ENCODE data around the gene PUSL1. TPM values are rescaled to one million over a fixed set of nuclear protein-coding genes. Genes with fewer than 3 reads are reported as not detected.

PUSL1 gene
- total and polyA plus RNA-seq, 2 of the 13 experiments (the other 11 are each of a cell fraction or from before 2014, with no cell fraction given), result 8.3 to 22.2 TPM

GRCh38 chr1:1280782-1281481 lies 27.5 kb upstream of the PUSL1 start (continued):
- peak; percentile 26 for TF ChIP-seq AGO2 (optimal IDR thresholded peaks at IDR 0.05; ENCODE audit: low read depth, low read length)
- no peak for TF ChIP-seq ZNF761 (CRISPR knock-in tag; conservative IDR thresholded peaks at IDR 0.05)
- no peak for TF ChIP-seq ETV6 (CRISPR knock-in tag; conservative IDR thresholded peaks at IDR 0.05)
- 0 out of 2 replicates have a peak, but pooled peaks have one; percentile 3 for TF ChIP-seq SALL2 (CRISPR knock-in tag; IDR thresholded peaks at IDR 0.05)
- TF ChIP-seq MBD4 (IDR thresholded peaks at IDR 0.05; ENCODE audit: borderline replicate concordance, low read length), result no peak
- no peak for TF ChIP-seq RAD21 (CRISPR knock-in tag; IDR thresholded peaks at IDR 0.05)
- TF ChIP-seq SNAI1 (CRISPR knock-in tag; IDR thresholded peaks at IDR 0.05; ENCODE audit: borderline replicate concordance), result no peak
- TF ChIP-seq TCF12 (IDR thresholded peaks at IDR 0.05), result no peak
- no peak for TF ChIP-seq TCF12 (CRISPR knock-in tag; IDR thresholded peaks at IDR 0.05)
- no peak for TF ChIP-seq SMAD1 (CRISPR knock-in tag; IDR thresholded peaks at IDR 0.05; ENCODE audit: borderline replicate concordance, low read depth)
- no peak for TF ChIP-seq RXRA (CRISPR knock-in tag; IDR thresholded peaks at IDR 0.05)
- TF ChIP-seq PHF21A (CRISPR knock-in tag; IDR thresholded peaks at IDR 0.05), result no peak
- TF ChIP-seq ZNF580 (CRISPR knock-in tag; IDR thresholded peaks at IDR 0.05; ENCODE audit: borderline replicate concordance, low read depth), result no peak
- peak; percentile 37; the same call in 1 of the 2 replicates for TF ChIP-seq HNRNPL (IDR thresholded peaks at IDR 0.05; ENCODE audit: low read depth, low read length)
- no peak for TF ChIP-seq ZNF747 (CRISPR knock-in tag; IDR thresholded peaks at IDR 0.05; ENCODE audit: borderline replicate concordance)
- 0 out of 2 replicates have a peak, but pooled peaks have one; percentile 23 for TF ChIP-seq CHCHD3 (CRISPR knock-in tag; IDR thresholded peaks at IDR 0.05)
- no peak for TF ChIP-seq ZFY (CRISPR knock-in tag; IDR thresholded peaks at IDR 0.05)
- 0 out of 2 replicates have a peak, but pooled peaks have one; percentile 26 for TF ChIP-seq CC2D1A (CRISPR knock-in tag; IDR thresholded peaks at IDR 0.05)
- no peak for TF ChIP-seq ZNF792 (CRISPR knock-in tag; IDR thresholded peaks at IDR 0.05)

All from HepG2 (cell line).